B cell (primary cell): ENCODE data around the gene PRKN. TPM values are rescaled to one million over a fixed set of nuclear protein-coding genes. Genes with fewer than 3 reads are reported as not detected.

Source experiments
- ATAC-seq: fragments of 200-7000 bp; cut with Tn5 transposase; one replicate; pipeline ENCODE4 v1.10.0; 2021; ENCODE audit warnings: low read depth, mild to moderate bottlenecking, moderate number of reproducible peaks, moderate library complexity
- CTCF ChIA-PET: fragments of 350-600 bp; sonication (Branson Sonifier 250); formaldehyde crosslinking; loops from one replicate; lab custom pipeline; 2021; ENCODE audit warnings: antibody characterized with exemption, inconsistent platforms; lab: Charles Lee
- POLR2A ChIA-PET: fragments of 350-600 bp; sonication (Branson Sonifier 250); formaldehyde crosslinking; loops from one replicate; lab custom pipeline; 2021; ENCODE audit warnings: antibody characterized with exemption; lab: Charles Lee
- DNase-seq: peaks from one replicate; pipeline ENCODE4 v3.0.0; 2013
- H2AFZ ChIP-seq: 2 replicates; pipeline ENCODE4 v1.6.1; 2012; ENCODE audit warnings: mild to moderate bottlenecking, low read depth, low read length; ENCODE audit not compliant: insufficient read depth, poor library complexity, severe bottlenecking
- H3K27ac ChIP-seq, 2 donors: 1 replicate in 1 of 2; 2 replicates in 1 of 2; pipeline ENCODE4 v1.5.1; 2012 to 2013; ENCODE audit warnings: low read length in 2 of 2, mild to moderate bottlenecking in 2 of 2, moderate library complexity in 1 of 2
- H3K27me3 ChIP-seq, 4 experiments: fragments of 200-600 bp in 1 of 4; sonication (generic) in 1 of 4; replicated peaks in 1 of 4; 1 replicate in 2 of 4; 2 replicates in 2 of 4; pipeline versions ENCODE4 v1.6.1 to v1.7.0; 2013 to 2016; ENCODE audit warnings: low read length in 3 of 4, mild to moderate bottlenecking in 2 of 4, mixed read lengths in 1 of 4, moderate library complexity in 1 of 4; ENCODE audit not compliant: insufficient read depth in 4 of 4, control insufficient read depth in 3 of 4; ENCODE audit errors: control extremely low read depth in 1 of 4
- H3K36me3 ChIP-seq, 2 experiments: replicated peaks in 1 of 2; 1 replicate in 1 of 2; 2 replicates in 1 of 2; pipeline versions ENCODE4 v1.6.1 to v1.7.1; 2013; ENCODE audit warnings: low read length in 1 of 2; ENCODE audit not compliant: insufficient read depth in 2 of 2, control insufficient read depth in 1 of 2; ENCODE audit errors: control extremely low read depth in 1 of 2, extremely low read depth in 1 of 2
- H3K4me1 ChIP-seq, 2 donors: fragments of 200-600 bp in 1 of 2; sonication (generic) in 1 of 2; 1 replicate in 1 of 2; 2 replicates in 1 of 2; pipeline versions ENCODE4 v1.5.1 to v1.6.1; 2013 to 2017; ENCODE audit warnings: low read length in 2 of 2; ENCODE audit not compliant: control insufficient read depth in 2 of 2, insufficient read depth in 2 of 2
- H3K4me2 ChIP-seq: replicated peaks from 2 replicates; pipeline ENCODE3; 2012; ENCODE audit warnings: mild to moderate bottlenecking, low read depth, low read length; ENCODE audit not compliant: poor library complexity, severe bottlenecking
- H3K4me3 ChIP-seq, 5 experiments: fragments of 200-600 bp in 1 of 5; sonication (generic) in 1 of 5; 1 replicate in 3 of 5; 2 replicates in 2 of 5; pipeline versions ENCODE4 v1.5.1 to v1.7.0; 2011 to 2016; ENCODE audit warnings: low read length in 4 of 5, mild to moderate bottlenecking in 4 of 5, low read depth in 2 of 5, control low read depth in 1 of 5, moderate library complexity in 1 of 5; ENCODE audit not compliant: insufficient read depth in 1 of 5; ENCODE audit errors: control extremely low read depth in 1 of 5, extremely low read depth in 1 of 5
- H3K79me2 ChIP-seq: fragments of 200-600 bp; sonication (generic); one replicate; pipeline ENCODE4 v1.6.0; 2016; ENCODE audit warnings: low read length; ENCODE audit not compliant: control insufficient read depth, insufficient read depth
- H3K9ac ChIP-seq: fragments of 200-600 bp; sonication (generic); 2 replicates; pipeline ENCODE4 v1.6.1; 2017; ENCODE audit warnings: mild to moderate bottlenecking, low read length, moderate library complexity
- H3K9me3 ChIP-seq, 3 donors: one replicate each; pipeline versions ENCODE4 v1.6.1 to v1.7.1; 2013; ENCODE audit warnings: low read length in 2 of 3; ENCODE audit not compliant: control insufficient read depth in 2 of 3, insufficient read depth in 1 of 3; ENCODE audit errors: control extremely low read depth in 1 of 3
- H4K20me1 ChIP-seq: 2 replicates; pipeline ENCODE4 v1.6.0; 2012; ENCODE audit warnings: mild to moderate bottlenecking, low read length; ENCODE audit not compliant: insufficient read depth, control insufficient read depth, poor library complexity, severe bottlenecking
- H3K27ac Mint-ChIP-seq: one replicate; pipeline ENCODE4 v1.8.0; 2021; ENCODE audit warnings: mixed read lengths
- H3K27me3 Mint-ChIP-seq: one replicate; pipeline ENCODE4 v1.8.0; 2021; ENCODE audit warnings: mixed read lengths
- H3K4me1 Mint-ChIP-seq: one replicate; pipeline ENCODE4 v1.8.0; 2021; ENCODE audit warnings: mixed read lengths
- H3K4me3 Mint-ChIP-seq: one replicate; pipeline ENCODE4 v1.8.0; 2021; ENCODE audit warnings: mixed read lengths
- H3K9me3 Mint-ChIP-seq: one replicate; pipeline ENCODE4 v1.8.0; 2022; ENCODE audit warnings: mixed read lengths; ENCODE audit not compliant: insufficient read depth
- CTCF ChIP-seq: fragments of 200-600 bp; IDR thresholded peaks from one replicate; pipeline ENCODE4 v1.8.0; 2022; ENCODE audit warnings: antibody characterized with exemption, mild to moderate bottlenecking
- EZH2 ChIP-seq: IDR thresholded peaks from 2 replicates; pipeline ENCODE4 v1.6.1; 2012; ENCODE audit warnings: borderline replicate concordance, low read depth, mild to moderate bottlenecking, moderate library complexity, low read length; ENCODE audit not compliant: insufficient read depth, poor library complexity, severe bottlenecking
- WGBS: methylation state at CpG from one replicate; pipeline ENCODE4 v1.1.5; 2013; ENCODE audit warnings: missing lambda C conversion rate; ENCODE audit not compliant: insufficient coverage; 5-methylcytosine and 5-hydroxymethylcytosine counted together
- intact Hi-C: fragments of 100-400 bp; cut with micrococcal nuclease; formaldehyde crosslinking; loops from one replicate; pipeline ENCODE4 v1.10.0; 2022
- polyA plus RNA-seq: library from polyadenylated mRNA; depleted of rRNA; stranded (reverse); fragments of >200 nt; gene quantifications from 2 replicates; pipeline ENCODE4 v1.2.3, GENCODE V29; 2012
- total RNA-seq, 2 donors: library from RNA; stranded (reverse); fragments of 120-200 nt in 1 of 2; gene quantifications; 1 replicate in 1 of 2; 2 replicates in 1 of 2; pipeline versions ENCODE4 v1.2.3 to v1.2.4, GENCODE V29; 2013 to 2022

Gene PRKN
- total and polyA plus RNA-seq, 2 donors (not counting 1 experiment from before 2014, with no cell fraction given) = 1.6 to 6.2 TPM

- H3K9me3 Mint-ChIP-seq = no peaks in the 10 kb centered on the region
- no peaks in the 10 kb centered on the region for H4K20me1 ChIP-seq
- H3K27me3 Mint-ChIP-seq = no peaks in the 10 kb centered on the region
- H2AFZ ChIP-seq = no peak overlapping the region
- H3K4me1 Mint-ChIP-seq = no peaks in the 10 kb centered on the region
- DNase-seq (no peak), ATAC-seq (no peak)
- no peak overlapping the region for H3K27ac ChIP-seq
- no peak overlapping the region for H3K4me3 ChIP-seq
- no peak for TF ChIP-seq CTCF
- TF ChIP-seq EZH2 = no peak
- H3K9me3 ChIP-seq = no peaks in the 10 kb centered on the region
- no peak overlapping the region for H3K4me3 Mint-ChIP-seq
- CTCF ChIA-PET = no interaction called here
- H3K36me3 ChIP-seq = no peaks in the 10 kb centered on the region
- no peaks in the 10 kb centered on the region for H3K79me2 ChIP-seq
- no CpG with 5 or more reads among the region's 3 CpGs for WGBS
- H3K9ac ChIP-seq = no peak overlapping the region
- H3K27me3 ChIP-seq = no peaks in the 10 kb centered on the region
- no peaks in the 10 kb centered on the region for H3K4me1 ChIP-seq
- no peak overlapping the region for H3K27ac Mint-ChIP-seq
- POLR2A ChIA-PET = no interaction called here
- H3K4me2 ChIP-seq = no peak overlapping the region
- intact Hi-C loops = no loop called here
Observed at GRCh38 chr6:162198925-162199324, 528.6 kb downstream of the PRKN start.

GRCh38 chr6:162198076-162198475 is 529.5 kb downstream of the PRKN start:
- Histone ChIP-seq H3K9me3 (no peaks in the 10 kb centered on the region), H3K79me2 (no peaks in the 10 kb centered on the region), H3K27me3 (no peaks in the 10 kb centered on the region), H3K4me2 (no peak overlapping the region), H3K4me3 (no peak overlapping the region), H4K20me1 (no peaks in the 10 kb centered on the region), H3K27ac (no peak overlapping the region), H3K36me3 (no peaks in the 10 kb centered on the region), H3K9ac (no peak overlapping the region), H3K4me1 (no peaks in the 10 kb centered on the region), H2AFZ (no peak overlapping the region)
- POLR2A ChIA-PET = no interaction called here
- CTCF ChIA-PET = no interaction called here
- ATAC-seq (no peak), DNase-seq (no peak)
- Mint-ChIP-seq H3K9me3 (no peaks in the 10 kb centered on the region), H3K4me1 (no peaks in the 10 kb centered on the region), H3K4me3 (no peak overlapping the region), H3K27me3 (no peaks in the 10 kb centered on the region), H3K27ac (no peak overlapping the region)
- WGBS = no CpG with 5 or more reads among the region's 1 CpG
- intact Hi-C loops = no loop called here
- TF ChIP-seq CTCF (no peak), EZH2 (no peak)
